ENCODE measurements around the gene ADGRV1. TPM values are rescaled to one million over a fixed set of nuclear protein-coding genes. Genes with fewer than 3 reads are reported as not detected.

ADGRV1 gene, protein sequence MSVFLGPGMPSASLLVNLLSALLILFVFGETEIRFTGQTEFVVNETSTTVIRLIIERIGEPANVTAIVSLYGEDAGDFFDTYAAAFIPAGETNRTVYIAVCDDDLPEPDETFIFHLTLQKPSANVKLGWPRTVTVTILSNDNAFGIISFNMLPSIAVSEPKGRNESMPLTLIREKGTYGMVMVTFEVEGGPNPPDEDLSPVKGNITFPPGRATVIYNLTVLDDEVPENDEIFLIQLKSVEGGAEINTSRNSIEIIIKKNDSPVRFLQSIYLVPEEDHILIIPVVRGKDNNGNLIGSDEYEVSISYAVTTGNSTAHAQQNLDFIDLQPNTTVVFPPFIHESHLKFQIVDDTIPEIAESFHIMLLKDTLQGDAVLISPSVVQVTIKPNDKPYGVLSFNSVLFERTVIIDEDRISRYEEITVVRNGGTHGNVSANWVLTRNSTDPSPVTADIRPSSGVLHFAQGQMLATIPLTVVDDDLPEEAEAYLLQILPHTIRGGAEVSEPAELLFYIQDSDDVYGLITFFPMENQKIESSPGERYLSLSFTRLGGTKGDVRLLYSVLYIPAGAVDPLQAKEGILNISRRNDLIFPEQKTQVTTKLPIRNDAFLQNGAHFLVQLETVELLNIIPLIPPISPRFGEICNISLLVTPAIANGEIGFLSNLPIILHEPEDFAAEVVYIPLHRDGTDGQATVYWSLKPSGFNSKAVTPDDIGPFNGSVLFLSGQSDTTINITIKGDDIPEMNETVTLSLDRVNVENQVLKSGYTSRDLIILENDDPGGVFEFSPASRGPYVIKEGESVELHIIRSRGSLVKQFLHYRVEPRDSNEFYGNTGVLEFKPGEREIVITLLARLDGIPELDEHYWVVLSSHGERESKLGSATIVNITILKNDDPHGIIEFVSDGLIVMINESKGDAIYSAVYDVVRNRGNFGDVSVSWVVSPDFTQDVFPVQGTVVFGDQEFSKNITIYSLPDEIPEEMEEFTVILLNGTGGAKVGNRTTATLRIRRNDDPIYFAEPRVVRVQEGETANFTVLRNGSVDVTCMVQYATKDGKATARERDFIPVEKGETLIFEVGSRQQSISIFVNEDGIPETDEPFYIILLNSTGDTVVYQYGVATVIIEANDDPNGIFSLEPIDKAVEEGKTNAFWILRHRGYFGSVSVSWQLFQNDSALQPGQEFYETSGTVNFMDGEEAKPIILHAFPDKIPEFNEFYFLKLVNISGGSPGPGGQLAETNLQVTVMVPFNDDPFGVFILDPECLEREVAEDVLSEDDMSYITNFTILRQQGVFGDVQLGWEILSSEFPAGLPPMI (N-terminal part only)
- total RNA-seq (10 to 100 TPM in 1 of 5 donors, 1 to 10 TPM in 4; 1.4 to 10.3 (median 5.3) TPM), polyA plus RNA-seq (1 to 10 TPM in 2 of 3 donors, under 1 TPM in 1; 0.75 to 5.7 (median 2.6) TPM)
- long read RNA-seq, donor 1: 0 reads
- long read RNA-seq, donor 2, partial matches to known transcripts: 0 of 12 reads
- long read RNA-seq, donor 2, other reads (novel, unspliced or antisense): 12 of 12 reads
- long read RNA-seq, donor 3: 0 reads
- long read RNA-seq, donor 4: 0 reads
- long read RNA-seq, donor 5: 0 reads
- long read RNA-seq, donor 6: 0 reads
- long read RNA-seq, donor 7: 0 reads
- long read RNA-seq, donor 8: 0 reads
- long read RNA-seq, donor 9: 0 reads
- long read RNA-seq, donor 10: 0 reads

GRCh38 chr5:90558344-90559192 lies at the start of gene ADGRV1:
ADGRV1 (plus strand) TSS chr5:90558797; CDS start chr5:90558896, 99 bp downstream.
- Histone ChIP-seq H3K27ac (peak within 1 kb of the TSS in 1 of 5 donors; percentile 15), H3K9me3 (no peaks in the 10 kb centered on the region), H3K27me3 (peaks cover 0 to 79% (median 52%) of the 10 kb centered on the region in 3 donors), H3K36me3 (no peaks in the 10 kb centered on the region), H3K4me3 (peak within 1 kb of the TSS; percentile 39 to 55 (median 47)), H3K4me1 (peaks cover 8 to 17% (median 16%) of the 10 kb centered on the region in 4 donors)
- DNase-seq: peak; percentile 77 to 94
- TF ChIP-seq EP300 (IDR thresholded peaks at IDR 0.05) (no peak), POLR2AphosphoS5 (IDR thresholded peaks at IDR 0.05) (peak in 1 of 3 donors; percentile 46)
- intact Hi-C loops (cut with DNase I; ENCODE audit: low total_unique reads): no loop called here
- 0 to 2% (median 1%) methylated on average over 30 to 60 of the region's 60 CpGs for WGBS, 5 donors

- H3K27ac ChIP-seq: no peak overlapping the region
- TF ChIP-seq EP300 (IDR thresholded peaks at IDR 0.05): no peak
- H3K36me3 ChIP-seq: no peaks in the 10 kb centered on the region
- DNase-seq: no peak
- intact Hi-C loops (cut with DNase I; ENCODE audit: low total_unique reads): no loop called here
- no peaks in the 10 kb centered on the region for H3K27me3 ChIP-seq
- no peak overlapping the region for H3K4me3 ChIP-seq
- no peaks in the 10 kb centered on the region for H3K9me3 ChIP-seq
- H3K4me1 ChIP-seq: peaks cover 0 to 7% (median 2%) of the 10 kb centered on the region in 4 donors
- WGBS, 5 donors: 56 to 82% (median 69%) methylated on average over 1 of the region's 1 CpG
Observed at GRCh38 chr5:90510438-90510837, 48.2 kb upstream of the ADGRV1 start.

GRCh38 chr5:90514520-90514919 lies 44.1 kb upstream of the ADGRV1 start:
- Histone ChIP-seq H3K9me3 (no peaks in the 10 kb centered on the region), H3K4me3 (no peak overlapping the region), H3K4me1 (peaks cover 0 to 7% (median 2%) of the 10 kb centered on the region in 4 donors), H3K27ac (no peak overlapping the region), H3K36me3 (peaks cover 0 to 17% (median 11%) of the 10 kb centered on the region in 4 donors), H3K27me3 (no peaks in the 10 kb centered on the region)
- TF ChIP-seq, protein P1, sequence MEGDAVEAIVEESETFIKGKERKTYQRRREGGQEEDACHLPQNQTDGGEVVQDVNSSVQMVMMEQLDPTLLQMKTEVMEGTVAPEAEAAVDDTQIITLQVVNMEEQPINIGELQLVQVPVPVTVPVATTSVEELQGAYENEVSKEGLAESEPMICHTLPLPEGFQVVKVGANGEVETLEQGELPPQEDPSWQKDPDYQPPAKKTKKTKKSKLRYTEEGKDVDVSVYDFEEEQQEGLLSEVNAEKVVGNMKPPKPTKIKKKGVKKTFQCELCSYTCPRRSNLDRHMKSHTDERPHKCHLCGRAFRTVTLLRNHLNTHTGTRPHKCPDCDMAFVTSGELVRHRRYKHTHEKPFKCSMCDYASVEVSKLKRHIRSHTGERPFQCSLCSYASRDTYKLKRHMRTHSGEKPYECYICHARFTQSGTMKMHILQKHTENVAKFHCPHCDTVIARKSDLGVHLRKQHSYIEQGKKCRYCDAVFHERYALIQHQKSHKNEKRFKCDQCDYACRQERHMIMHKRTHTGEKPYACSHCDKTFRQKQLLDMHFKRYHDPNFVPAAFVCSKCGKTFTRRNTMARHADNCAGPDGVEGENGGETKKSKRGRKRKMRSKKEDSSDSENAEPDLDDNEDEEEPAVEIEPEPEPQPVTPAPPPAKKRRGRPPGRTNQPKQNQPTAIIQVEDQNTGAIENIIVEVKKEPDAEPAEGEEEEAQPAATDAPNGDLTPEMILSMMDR (IDR thresholded peaks at IDR 0.05): no peak
- TF ChIP-seq POLR2AphosphoS5 (IDR thresholded peaks at IDR 0.05): no peak
- no peak for TF ChIP-seq POLR2A (IDR thresholded peaks at IDR 0.05)
- no peak for DNase-seq
- intact Hi-C loops (cut with DNase I; ENCODE audit: low total_unique reads): no loop called here
- 54 to 69% (median 61%) methylated on average over 3 of the region's 3 CpGs for WGBS, 5 donors

DNA sequence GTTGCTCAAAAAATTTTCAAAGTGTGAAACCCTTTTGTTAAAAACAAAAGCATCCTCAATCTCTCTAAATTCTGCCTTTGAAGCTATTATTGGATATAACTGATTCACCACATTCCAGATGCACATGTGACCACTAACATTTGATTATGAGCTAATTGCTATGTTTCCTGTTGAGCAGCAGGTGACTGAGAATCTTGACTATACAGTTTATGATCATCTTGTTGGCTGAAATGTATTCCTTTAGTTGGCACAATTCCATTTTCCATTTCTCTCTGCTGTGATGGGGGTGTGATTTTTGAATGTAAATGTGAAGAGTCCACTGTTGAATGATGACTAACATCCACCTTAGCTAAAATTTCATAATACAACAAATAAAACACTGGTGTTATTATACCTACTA lies 39.9 kb upstream of the ADGRV1 start:
- no peak overlapping the region for H3K4me3 ChIP-seq
- DNase-seq: no peak
- H3K27ac ChIP-seq: no peak overlapping the region
- no peaks in the 10 kb centered on the region for H3K27me3 ChIP-seq
- TF ChIP-seq POLR2A (IDR thresholded peaks at IDR 0.05) (no peak), EP300 (IDR thresholded peaks at IDR 0.05) (no peak), POLR2AphosphoS5 (IDR thresholded peaks at IDR 0.05) (no peak)
- TF ChIP-seq, protein P1 (IDR thresholded peaks at IDR 0.05): no peak
- intact Hi-C loops (cut with DNase I; ENCODE audit: low total_unique reads): no loop called here
- peaks cover 4 to 53% (median 47%) of the 10 kb centered on the region in 4 donors for H3K36me3 ChIP-seq
- H3K9me3 ChIP-seq: no peaks in the 10 kb centered on the region
- H3K4me1 ChIP-seq: peaks cover 0 to 5% (median 2%) of the 10 kb centered on the region in 4 donors

Data from stomach (tissue), 19 donors.